Right hindlimb (tissue), 1 donor: ENCODE results near the gene EXD3.
"Not testable (repeated sequence)": the region's sequence is repeated elsewhere in the genome, so short reads cannot be mapped to it uniquely, and the experiment has no call there.

ENCODE experiments used
- DNase-seq: peaks from one replicate; pipeline ENCODE4 v3.0.0-alpha.2; 2018

The EXD3 gene

DNA sequence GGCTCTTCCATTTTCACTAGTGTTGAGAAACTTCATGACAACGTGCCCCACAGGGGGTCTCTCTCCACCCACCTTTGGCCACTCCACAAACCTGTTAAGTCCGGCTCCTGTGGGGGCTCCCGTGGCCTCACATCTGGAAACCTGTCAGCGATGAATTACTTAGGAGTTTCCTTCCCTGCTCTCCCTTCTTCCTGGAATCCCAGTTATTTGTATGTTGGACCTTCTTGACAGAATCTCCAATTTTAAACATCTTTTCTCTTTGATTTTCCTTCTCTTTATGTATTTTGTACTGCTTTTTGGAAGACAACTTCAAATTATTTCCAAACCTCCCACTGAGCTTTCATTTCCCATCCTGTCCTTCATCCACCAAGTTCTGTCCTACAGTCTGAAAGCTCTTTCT, 65.8 kb downstream of the EXD3 start:
- DNase-seq: no peak

DNA sequence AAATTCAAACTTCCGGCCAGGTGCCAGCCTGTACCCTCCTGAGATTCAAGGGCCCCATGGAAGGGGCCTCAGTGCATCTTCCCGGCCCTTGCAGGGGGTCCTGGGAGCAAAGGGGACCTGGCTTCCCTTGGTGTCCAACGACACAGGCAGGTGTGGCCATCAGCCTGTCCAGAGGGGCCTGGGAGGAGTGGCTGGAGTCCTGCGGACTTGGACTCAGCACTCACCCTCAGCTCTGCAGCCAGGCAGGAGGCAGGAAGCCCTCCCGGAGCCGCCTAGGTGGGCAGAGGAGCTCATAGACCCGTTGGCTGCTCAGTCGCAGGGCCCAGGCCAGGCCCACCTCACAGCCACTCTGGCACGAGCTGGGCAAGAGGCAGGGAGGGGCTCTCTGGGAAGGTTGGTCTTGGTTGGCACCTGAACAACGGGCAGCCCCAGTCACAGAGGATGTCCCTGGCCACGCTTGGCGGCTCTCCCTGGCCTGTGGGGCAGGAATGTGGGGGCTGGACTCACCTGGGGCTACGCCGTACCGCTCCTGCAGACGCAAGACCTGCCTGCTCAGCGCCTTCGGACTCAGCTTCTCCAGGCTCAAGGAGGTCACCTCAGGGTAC, 67.1 kb downstream of the EXD3 start:
- DNase-seq: no peak

DNA sequence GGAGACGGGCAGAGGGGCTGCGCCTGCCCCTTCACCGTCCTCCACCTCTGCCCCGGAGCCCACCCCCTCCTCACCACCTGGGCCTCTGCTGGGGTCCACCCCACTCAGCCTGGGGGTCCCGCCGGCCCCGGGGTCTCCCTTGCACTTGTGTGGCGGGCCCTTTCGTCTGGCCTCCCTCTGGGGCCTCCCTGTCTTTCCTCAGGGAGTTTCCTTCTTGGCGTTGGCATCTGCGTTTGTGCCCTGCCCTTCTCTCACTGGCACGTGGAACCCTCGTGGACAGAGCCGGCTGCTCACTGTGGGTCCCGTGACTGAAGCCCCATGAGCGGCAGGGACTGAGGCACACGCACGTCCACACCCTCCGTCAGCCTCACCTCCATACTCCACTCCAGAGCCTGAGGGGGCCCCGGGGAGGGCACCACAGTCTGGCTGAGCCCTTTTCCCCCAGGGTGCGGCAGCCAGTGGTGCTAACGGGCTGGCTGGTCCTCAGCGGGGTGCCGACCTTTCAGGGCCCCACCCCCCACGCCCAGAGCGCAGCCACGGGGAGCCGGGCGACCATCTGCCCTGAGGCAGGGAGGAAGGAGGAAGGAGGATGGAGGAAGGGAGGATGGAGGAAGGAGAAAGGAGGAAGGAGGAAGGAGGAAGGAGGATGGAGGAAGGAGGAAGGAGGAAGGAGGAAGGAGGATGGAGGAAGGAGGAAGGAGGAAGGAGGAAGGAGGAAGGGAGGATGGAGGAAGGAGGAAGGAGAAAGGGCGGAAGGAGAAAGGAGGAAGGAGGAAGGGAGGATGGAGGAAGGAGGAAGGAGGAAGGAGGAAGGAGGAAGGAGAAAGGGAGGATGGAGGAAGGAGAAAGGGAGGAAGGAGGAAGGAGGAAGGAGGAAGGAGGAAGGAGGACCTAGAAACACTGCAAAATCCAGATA, 67.9 kb downstream of the EXD3 start:
- DNase-seq: no peak

DNA sequence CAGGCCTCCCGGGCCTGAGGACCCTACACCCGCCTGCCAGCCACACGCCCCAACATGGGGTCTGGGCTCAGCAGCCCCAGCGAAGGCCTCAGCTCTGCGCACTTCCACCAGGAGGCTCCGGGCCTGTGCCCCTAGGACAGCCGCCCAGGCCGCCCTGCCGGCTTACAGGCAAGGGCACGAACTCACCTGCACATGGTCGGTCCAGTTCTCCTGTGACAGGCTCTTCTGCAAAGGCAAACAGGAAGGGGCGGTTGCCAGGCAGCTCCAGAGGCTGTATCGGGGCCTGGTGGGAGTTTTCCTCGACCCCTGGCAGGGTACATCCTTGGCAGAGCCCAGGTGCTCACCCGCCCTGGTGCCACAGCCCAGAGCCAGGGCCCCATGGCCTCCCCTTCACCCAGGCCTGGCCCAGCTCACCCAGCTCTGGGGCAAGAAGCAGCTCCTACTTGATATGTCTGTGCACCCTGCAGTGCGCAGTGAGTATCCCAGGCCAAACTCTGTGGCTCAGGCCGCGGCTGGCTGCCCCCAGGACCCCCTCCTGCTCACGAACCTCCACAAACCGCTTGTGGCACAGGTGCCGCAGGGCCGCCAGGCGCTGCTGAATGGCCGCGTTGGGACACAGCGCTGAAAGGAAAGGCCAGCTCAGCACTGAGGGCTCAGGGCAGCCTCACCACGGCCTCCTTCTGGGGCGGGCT, 68.7 kb downstream of the EXD3 start:
- DNase-seq: no peak

DNA sequence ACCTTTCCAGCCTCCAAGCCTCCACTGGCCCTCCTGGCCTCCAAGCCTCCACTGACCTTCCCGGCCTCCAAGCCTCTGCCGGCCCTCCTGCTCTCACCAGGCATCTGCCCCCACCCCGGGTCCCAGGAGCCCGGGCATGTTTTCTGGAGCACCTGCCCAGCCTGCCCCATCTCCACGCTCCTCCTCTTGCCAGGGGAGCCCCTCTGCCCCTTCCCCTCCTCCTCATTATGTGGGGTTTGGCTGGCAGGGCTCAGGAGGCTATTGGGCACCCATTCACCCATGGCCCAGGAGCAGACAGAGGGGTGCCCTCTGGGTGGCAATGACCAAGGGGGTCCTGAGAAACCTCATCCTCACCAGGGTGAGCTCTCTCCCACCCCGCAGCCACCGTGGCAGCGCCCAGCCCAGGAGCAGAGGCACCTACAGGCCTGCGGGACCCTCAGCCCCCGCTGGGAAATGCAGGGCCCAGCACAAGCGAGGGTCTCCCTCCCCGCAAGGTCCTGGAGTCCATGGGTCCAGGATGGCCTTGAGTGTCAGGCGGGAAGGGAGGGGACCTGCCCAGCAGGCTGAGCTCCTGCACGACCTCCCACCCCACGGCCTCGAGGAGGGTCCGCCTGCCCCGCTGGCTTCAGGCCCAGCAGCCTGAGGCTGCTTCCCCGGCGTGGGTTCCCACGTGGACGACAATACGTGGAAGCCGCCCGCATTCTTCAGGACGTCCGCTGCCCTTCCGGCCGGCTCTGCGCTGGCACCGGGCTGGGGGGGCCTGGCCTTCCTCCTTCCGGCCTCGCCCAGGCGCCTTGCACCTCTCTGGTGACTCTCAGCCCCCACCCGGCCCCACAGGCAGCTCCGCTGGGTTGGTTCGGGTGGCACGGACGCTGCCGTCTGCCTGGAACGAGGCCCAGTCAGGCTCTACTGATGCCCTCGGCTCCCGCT, 69.5 kb downstream of the EXD3 start:
- no peak for DNase-seq

DNA sequence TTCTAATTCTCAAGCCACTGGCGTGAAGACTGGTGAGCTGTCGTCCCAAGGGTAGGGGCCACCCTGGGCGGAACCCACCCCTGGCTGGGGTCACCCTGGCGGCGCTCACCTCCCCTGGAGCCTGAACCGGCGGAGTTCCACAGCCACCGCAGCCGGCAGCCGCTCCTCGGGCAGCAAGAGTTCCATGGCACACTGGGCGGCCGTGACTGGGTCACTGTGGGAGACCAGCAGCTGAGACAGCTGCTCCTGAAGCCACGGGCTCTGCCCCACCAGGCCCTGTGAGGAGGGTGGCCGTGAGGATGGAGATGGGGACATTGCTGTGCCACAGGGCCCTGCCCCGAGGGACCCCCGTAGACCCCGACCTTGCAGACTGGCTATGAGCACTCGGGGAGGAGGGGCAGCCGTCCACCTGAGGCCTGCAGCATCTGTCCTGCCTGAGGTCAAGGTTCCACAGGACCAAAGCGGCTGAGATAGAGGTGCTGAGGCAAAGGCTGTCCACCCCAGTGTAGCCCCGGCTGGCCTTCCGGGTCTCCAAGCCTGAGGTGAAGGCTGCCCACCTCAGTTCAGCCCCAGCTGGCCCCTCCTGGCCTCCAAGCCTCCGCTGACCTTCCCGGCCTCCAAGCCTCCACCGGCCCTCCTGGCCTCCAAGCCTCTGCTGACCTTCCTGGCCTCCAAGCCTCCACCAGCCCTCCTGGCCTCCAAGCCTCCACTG, 70.3 kb downstream of the EXD3 start:
- DNase-seq: no peak

DNA sequence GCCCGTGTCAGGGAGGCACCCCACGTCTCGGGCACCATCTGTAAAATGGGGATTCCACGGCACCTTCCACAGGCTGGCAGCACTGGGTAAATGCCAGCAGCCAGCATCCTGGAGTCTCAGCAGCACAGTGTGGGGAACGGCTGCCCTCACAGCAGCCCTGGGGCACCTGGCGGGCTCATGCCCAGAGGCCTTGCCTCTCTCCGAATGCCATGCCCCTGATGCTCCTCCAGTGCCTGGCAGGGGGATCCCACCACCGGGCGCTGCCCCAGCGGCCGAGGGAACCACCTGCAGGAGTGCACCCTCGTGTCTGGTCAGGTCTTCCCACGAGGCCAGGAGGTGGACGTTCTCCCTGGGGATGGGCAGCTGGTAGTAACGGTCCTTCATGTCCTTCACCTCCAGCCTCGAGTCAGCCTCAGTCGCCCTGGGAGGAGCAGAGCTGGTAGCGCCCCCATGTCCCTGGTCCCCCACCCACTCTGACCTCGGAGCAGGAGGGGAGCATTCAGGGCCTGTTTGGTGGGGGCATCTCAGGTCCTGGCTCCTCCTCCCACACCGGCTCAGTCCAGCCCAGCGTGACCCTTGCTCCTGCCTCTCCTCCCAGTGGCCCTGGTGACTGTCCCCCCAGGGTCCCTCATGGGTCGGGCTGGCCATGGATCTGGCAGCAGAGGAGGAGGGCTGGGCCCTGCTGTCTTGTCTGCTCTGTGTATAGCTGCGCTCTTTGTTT, 71.0 kb downstream of the EXD3 start:
- no peak for DNase-seq

DNA sequence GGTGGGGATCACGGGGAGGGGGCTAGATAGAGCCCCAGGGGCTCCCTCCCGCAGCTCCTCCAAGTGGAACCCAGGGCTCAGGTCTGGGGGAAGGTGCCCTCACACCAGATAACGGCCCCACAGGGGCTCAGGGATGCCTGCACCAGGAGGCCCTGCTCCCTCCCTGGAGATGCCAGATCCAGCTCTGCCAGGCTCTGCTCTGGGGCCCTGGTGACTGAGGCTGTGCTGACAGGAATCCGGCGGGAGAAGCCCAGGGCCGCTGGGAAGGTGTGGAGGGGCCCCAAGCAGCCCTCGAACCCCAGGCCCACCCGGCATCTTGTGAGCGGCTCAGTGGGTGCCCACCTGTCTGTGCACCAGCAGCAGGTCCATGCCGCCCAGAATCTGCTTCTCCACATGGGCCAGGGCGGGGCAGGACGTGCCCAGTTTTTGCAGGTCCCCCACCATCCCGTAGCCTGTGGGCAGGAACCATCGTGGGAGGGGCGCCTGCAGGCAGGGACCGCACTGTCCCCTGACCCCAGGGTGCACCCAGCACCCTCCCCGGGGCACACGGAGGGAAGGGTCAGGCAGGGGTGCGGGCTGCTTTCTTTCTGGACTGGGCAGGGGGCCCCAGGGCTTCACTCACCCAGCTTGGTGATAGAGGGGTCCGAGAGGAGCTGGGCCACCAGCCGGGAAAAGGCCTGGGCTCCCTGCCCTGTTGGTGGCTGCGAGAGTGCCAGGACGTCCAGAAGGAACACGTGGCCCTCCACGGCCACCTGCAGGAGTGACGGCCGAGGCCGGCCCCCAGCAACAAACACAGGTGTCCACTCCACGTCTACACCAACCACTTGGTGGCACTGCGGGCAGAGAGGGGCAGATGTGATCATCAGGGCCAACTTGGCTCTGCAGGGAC, 72.0 kb downstream of the EXD3 start:
- no peak for DNase-seq

DNA sequence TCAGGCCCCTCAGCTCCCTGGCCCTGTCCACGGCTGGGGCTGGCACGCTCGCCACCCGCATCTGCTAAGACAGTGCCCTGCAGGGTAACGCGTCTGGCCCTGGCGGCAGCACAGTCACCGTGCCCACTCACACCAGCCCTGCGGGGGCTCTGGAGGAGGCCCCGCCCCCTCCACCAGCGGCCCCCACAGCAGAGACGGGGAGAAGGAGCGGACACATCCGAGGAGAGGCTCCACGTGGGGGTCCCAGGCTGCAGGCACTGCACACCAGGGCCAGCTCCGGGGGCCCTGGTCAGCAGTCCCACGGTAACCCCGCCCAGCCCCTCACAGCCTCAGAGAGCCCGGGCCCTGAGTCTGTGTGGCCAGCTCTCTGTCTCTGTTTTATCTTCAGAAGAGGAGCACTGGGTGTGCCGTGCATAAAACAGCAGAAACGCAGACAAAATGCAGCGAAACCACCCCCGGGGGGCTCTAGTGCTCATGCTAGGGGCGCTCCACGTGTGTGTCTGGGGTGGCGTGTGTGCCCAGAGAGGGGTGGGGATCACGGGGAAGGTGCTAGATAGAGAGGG, 73.4 kb downstream of the EXD3 start:
- DNase-seq: no peak

DNA sequence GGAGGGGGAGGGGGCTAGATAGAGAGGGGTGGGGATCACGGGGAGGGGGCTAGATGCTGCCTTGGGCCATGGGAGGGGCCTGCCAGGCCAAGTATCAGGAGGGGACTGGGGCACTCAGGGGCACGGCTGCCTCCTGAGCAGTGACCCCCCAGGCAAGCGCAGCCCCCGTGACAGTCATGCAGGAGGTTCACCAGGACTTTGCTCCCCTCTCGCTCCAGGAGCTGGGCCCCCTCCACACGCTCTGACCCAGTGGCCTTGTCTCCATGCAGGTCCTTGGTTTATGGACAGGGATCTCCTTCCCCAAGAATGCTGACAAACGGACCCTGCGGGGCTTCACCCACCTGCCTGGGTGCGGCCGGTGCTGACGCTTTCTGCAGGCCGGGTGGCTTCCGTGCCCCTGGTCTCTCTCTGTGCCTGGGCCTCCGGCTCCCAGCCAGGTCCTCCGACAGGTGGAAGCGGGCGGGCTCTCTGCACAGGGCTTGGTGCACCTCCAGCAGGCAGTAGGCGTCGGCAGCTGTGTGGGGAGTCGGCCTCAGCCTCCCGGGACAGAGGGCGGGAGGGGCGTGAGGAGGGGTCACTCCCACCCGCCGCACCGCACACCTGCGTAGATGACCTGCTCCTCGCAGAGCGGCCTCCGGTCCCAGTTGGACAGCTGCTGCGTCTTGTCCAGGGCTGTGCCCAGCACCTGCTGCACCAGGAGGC, 74.0 kb downstream of the EXD3 start:
- no peak for DNase-seq

DNA sequence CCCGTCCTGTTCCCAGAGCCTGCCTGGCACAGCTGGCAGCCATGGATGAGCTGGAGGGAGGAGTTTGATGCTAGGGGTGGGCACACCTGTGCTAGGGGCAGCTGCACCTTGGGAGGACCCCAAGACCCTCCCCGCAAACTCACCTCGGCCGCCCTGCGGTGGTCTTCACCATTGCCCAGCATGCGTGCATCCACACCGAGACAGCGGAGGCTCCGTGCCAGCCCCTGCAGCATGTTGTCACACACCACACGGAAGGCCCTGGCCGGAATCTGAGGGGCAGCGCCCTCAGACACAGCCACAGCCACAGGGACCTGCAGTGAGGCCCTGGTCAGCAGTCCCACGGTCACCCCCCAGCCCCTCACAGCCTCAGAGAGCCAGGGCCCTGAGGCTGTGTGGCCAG, 75.0 kb downstream of the EXD3 start:
- no peak for DNase-seq

DNA sequence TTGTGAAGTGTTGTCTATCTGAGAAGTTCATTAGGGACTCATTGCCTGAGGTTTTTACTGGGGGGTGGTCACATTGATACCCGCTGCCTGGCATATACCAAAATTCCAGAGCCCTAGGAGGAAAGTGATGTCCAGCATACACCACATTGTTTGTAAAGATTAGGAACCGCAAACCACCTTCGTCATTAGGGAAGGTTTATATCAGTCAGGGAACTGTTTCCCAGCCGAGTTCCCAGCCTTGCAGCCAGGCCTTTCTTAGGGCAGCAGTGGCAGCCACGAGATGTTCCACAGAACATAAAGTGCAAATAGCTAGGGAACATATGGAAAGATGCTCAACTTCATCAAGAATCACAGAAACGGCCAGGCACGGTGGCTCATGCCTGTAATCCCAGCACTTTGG, 80.5 kb downstream of the EXD3 start:
- no peak for DNase-seq

DNA sequence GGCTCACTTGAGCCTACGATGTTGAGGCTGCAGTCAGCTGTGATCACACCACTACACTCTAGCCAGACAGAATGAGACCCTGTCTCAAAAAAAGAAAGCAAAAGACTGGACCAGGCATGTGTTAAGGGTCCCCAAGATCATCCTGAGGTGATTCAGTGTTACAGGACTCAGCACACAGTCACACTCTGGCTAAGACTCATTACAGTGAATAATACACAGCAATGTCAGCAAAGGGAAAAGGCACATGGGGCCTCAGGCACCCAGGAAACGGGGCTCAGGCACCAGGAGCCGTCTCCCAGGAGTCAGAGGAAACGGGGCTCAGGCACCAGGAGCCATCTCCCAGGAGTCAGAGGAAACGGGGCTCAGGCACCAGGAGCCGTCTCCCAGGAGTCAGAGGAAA, 81.7 kb downstream of the EXD3 start:
- no peak for DNase-seq

DNA sequence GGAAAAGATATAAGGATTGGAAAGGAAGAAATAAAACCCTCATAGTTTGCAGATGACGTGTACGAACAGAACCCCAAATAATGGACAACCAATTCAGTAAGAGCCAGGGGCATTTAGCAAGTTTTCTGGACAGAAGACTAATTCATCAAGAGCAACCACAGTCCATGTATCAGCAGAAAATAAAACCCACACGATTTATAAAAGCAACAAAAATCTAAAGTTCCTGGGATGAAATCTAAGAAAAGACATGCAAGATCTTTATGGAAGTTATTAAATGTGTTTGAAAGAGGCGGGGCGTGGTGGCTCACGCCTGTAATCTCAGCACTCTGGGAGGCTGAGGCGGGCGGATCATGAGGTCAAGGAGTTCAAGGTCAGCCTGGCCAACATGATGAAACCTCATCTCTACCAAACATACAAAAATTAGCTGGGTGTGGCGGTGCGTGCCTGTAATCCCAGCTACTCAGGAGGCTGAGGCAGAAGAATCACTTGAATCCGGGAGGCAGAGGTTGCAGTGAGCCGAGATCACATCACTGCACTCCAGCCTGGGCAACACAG, 83.0 kb downstream of the EXD3 start:
- not testable (repeated sequence) for DNase-seq

DNA sequence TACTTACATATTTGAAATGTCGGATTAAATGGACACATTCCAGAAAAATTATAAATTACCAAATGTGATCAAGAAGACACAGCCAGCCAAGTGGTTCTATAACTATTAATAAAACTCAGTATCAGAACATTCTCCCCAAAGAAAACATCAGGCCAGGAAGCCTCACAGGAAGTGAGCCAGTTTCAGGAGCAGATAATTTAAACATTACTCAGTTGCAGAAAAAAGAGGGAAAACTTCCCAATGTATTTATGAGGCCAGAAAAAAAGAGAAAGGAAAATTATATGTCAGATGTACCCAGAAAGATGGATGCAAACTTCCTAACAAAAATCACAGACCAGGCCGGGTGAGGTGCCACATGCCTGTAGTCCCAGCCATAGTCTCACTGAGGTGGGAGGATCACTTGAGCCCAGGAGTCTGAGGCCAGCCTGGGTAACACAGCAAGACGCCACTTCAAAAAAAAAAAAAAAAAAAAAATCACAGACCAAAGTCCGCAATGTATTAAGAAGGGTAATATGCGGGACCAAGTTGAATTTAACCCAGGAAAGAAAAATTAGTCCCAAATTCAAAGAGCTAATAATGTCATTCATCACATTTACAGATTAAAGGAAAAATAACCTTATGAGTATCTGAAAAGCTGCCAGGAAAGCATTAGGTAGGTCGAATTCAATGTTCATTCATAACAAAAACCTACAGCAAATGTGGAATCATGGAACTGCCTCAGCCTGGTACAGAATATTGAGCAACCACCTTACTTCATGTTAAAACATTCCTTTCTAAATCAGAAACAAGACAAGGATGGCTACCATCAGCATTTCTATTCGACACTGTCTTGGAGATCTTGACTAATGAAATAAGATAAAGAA, 83.7 kb downstream of the EXD3 start:
- no peak for DNase-seq

DNA sequence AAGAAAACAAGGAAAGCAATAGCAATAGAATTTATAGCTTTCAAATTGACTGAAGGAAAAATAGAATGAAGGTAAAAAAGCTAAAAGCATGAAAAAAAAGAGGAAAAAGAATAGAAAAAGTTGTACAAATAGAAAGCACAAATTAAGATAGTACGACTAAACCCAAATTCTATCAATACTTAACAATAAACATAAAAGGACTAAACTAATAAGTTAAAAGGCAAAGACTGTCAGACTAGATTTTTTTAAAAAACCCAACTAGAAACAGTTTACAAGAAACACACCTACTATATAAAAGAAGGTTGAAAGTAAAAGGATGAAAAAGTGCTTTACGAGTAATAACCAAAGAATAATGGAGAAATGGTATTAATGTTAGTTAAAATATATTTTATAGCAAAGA, 86.2 kb downstream of the EXD3 start:
- no peak for DNase-seq

DNA sequence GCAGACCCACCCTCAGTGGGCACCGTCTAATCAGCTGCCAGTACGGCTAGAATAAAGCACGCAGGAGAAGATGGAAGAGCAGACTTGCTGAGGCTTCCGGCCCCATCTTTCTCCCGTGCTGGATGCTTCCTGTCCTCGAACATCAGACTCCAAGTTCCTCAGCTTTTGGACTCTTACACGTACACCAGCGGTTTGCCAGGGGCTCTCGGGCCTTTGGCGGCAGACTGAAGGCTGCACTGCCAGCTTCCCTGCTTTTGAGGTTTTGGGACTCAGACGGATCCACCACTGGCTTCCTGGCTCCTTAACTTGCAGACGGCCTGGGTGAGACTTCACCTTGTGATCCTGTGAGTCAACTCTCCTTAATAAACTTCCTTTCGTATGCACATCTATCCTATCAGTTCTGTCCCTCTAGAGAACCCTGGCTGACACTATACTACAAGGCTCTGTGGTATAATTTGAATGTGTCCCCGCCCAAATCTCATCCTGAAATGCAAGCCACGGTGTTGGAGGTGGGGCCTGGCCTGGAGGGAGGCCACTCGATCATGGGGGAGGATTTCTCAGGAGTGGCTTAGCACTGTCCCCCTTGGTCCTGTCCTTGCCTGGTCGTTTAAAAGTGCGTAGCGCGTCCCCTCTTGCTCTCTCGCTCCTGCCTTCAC, 89.8 kb downstream of the EXD3 start:
- no peak for DNase-seq
